Stimulated activated CD8-positive, alpha-beta memory T cell treated with anti-CD3 and anti-CD28 coated beads, Interleukin-4, amount 100 ng/mL, for 1 hour (primary cell): ENCODE results near the gene PPM1H.
"Not testable (repeated sequence)": the region's sequence is repeated elsewhere in the genome, so short reads cannot be mapped to it uniquely, and the experiment has no call there.

Experiments
- DNase-seq, 2 donors: peaks; one replicate each; pipeline ENCODE4 v3.0.0-alpha.2; 2020; ENCODE audit warnings: low read depth in 2 of 2, low spot score in 1 of 2

PPM1H gene

DNA sequence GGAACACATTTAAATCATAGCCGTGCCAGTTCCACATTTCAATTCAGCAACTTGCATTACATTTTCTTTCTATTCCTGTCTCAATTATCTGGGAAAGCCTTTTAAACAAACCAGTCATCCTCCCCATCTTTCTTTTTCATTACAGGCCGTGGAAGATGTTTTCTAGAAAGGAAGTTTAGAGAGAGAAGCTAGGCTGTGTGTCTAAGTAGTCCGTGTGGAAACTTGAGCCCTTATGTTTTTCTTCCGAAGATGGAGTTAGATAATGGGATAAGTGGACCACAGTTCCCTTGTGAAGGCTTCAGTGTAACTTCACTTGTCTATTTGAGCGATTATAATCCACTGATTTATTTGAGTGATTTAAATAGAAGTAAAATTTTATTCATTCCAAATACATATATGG is 12.4 kb upstream of the PPM1H start:
- DNase-seq, result no peak

DNA sequence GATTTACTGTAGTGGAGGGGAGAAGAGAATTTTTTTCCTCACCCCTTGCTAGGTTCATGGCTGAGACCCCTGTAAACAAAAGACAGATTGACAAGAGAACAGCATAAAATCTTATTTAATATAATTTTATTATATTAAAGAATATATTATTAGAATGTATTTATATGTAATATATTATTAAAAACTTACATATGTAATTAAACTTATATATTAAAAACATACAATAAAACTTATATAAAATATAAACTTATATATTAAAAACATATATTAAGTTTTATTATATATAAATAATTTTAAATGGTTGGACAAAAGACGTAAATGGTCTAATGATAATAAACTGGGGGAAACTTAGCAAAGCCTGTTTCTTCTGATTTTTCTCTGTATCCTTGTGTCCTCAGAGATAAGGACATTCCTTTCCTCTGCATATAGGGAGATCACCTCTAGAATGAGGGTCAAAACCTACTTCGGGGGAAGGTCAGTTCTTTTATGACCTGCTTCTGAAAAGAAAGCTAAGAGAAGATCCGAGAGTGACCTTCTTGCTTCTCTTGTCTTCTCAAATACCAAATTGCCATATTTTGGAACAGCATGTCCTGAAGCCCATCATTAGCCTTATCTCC is 8.9 kb upstream of the PPM1H start:
- DNase-seq, result no peak

DNA sequence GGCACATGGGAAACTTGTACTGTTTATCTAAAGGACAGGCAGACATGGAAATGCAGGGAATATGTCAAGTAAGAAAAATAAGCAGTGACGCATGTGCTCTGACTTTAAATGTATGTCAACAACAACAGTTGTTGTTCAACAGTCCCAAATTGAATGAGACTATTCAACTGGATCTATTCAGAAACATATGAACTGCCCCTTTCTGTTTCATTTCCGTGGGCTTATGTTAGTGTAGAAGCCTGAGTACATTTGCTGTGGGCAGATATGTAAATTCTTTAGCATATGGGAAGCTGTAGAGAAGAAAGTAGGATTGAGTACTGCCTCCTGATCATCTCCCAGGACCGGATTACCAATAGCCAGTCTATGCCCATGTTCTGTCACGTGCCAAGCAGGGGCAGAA is 7.4 kb upstream of the PPM1H start:
- not testable (repeated sequence) for DNase-seq

DNA sequence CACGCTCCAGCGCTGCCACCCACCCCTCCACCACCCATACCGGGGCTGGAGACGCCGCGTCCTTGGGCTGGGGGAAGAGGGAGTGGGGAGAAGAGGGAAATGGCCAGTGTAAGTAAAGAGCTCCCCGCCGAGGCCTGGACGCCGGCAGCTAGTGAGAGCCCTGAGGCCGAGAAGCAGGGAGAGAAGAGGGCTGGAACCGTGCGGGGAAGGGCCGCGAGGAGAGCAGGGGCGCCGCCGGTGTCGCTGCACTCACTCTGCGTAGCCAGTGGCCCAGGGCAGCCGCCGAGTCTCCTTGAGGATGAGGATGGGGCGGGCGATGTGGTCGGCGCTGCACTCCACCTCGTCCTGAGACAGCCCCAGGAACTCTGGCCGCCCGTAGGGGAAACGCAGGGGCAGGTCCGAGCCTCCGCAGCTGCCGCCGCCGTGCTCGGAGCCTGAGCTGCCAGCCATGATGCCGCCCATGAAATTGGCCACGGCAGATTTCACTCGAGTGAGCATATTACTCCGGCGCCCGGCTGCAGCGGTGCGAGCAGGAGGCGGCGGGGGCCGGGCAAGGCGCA is 631 bp downstream of the PPM1H start:
- DNase-seq, result no peak

DNA sequence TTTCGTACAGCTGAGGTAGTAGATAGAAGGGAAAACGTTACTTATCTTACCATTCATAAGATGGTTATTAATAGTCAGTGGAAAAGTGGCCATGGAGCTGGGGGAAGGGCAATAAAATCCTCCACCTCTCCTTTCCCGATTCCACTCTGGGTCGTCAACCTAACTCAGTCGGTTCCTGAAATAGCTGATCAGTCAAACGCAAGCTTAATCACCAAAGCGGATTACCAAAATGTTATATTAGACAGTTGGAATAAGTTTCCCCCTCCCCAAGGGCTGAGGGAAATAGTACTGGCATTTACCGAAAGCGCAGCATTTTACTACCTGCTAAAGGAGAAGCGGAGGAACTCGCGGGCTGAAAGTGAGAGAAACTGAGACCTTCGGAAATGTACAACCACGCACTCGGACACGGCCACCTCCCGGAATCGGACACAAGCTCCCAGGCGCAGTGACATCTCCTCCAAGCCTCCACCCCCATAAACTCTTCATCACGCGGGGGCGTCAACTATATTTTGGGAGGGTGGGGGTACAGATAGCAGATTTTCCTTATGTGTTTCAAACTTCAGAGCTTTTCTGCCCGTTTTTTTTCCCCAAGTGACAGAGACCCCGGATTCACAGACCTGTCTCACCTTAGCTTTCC is 1.2 kb downstream of the PPM1H start:
- DNase-seq, result no peak

DNA sequence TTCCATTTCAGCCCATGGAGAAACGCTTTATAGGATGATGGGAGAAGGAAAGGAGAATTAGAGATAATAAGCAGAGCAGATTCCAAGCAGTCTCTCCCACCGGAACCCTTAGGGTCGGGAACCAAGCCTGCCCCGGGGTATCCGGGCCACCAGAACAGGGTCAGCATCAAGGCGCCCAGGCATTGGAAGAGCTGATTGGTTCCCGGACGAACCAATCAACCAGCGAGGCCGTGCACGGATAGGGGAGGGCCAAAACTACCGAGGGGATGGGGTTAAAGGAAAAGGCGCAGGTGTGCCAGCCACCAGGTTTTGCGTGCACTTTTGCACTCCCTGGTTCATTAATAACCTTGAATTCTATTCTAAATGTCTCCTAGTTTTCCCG is 1.7 kb downstream of the PPM1H start:
- DNase-seq, result no peak

DNA sequence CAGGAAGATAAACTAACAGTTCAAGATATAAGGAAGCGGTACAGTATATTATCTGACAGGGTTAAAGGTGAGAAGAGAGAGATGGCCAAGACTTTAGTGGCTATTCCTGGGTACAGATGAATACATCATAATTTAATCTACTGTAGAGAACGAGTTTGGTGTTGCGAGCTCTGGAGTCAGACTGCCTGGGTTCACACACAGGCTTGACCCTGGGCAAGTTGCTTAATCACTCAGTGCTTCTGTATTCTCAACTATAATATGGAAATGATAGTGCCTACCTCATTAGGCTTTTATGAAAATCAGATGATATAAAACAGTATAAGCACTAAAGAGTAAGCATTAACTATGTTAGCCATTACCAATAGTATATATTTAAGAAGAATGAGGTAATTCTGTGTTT is 3.5 kb downstream of the PPM1H start:
- DNase-seq, result no peak

DNA sequence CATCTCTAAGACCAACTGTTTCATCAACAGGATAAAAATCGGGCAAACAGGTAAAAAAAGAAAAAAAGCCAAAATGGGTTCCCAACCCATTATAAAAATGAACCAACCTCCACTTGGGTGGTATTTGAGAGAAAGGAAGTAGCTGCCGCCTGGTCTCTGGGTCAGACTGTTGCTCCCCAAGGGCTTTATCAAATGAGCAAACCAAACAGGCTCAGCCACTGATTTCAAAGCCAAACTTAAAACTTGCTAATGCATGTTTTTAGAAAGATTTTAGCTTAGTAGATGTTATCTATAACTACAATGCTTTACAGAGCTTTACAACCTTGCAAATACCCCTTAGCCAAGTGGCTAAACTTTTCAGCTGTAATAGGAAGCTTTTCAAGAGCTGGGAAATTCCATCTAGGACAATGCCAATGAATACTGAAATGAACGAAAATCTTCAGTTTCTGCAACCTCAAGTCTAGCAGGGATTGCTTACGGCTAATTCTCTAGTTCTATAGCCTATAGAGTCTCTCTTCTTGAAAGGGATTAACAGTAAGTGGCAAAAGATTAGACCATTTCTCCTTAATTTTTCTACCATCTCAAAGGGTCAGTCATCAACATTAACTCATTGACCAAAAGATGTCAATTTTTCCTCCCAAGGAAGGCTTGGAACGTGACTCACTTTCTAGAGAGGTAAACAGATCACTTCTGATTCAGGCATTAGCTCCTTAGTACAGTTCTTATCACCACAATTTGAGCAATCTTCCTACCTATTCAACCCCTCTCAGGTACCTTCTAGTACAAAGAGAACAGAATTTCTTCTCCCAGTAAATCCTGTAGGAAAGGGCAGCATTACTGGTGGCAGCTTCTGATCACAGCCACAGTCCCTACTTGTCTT is 4.2 kb downstream of the PPM1H start:
- no peak for DNase-seq

DNA sequence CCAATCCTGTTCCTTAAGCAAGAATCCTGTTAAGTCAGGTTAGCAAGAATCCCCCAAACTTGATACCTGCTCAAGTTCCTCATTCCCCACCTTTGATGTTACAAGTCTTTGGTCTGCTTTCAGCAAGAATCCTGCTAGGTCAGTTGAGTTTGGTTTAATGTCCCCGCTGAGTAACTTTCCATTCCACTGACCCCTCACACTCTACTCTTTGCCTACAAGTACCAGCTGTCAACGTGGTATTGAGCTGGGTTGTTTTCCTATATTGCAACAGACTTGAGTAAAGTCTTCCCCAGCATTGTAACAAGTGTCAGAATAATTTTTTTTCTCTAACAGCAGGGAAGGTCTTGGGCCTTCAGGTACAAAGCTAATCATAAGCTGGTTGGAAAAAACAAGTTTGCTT is 6.3 kb downstream of the PPM1H start:
- no peak for DNase-seq

DNA sequence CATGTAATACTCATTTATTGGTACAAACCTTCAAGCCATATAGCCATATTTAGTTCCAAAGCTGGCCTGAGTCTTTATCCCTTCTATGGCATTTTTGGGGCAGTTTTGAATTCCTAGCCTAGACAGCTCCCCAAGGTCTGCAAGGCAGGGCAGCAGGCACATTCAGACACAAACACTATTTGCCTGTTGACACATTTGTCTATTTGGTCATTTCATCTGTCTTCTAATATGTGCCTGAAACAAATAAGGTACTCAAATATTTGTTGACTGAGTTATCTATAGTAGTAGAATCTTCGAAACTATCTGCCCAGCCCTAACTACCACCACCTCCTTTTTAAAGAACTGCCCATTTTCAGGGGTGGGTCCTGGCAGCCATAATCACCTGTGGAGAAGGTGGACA is 9.3 kb downstream of the PPM1H start:
- no peak for DNase-seq

DNA sequence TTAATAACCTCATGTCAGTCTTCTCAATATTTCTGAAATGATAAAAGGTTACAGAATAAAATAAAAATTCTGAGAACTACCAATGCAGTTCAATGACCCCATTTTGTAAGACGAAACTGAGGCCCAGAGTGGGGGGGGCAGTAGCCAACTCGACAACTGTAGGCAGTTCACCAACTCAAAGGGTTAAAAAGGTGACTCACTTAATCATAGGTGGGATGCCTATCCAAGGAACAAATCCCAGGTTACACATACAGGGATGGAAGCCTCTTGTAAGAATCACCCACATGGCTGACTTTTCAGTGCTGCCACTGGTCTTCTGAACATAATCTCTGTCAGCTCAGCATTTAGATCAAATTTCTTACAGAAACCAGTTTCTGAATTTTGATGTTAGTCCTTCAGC is 10.9 kb downstream of the PPM1H start:
- no peak for DNase-seq

DNA sequence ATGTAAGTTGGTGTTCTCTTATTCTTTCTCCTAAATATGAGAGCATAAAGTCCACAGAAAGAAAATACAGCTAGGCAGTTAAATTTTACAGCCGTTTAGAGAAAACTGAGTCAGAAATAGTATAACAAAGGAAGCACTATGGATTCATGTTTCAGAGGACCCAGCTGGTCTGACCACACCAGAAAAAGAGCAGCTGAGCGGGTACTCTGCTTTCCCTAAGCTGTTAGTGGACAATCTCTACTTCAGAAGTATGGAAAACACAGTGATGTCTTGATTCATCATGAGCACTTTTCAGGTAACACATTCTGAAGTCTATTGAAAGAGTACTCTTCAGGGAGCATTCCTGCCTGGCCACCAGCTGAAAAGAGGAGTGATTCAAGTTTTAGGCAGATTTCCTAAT is 12.4 kb downstream of the PPM1H start:
- no peak for DNase-seq

DNA sequence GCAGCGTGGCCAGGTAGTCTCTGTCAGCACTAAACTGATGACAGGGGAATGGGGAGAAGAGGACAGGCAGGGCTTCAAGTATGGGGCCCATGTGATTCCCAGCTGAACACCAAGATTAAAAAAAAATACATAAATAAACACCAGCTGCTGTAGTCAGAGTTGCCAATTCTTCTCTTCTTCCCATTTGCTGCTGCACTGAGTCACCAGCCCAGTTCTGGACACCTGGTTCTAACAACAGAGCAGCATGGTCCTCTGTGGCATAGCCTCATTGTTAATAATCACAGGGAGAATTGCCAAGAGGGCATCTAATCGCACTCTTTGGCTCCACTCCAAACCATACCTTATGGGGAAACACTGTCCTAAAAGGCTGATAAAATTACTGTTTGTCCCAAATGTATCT is 15.1 kb downstream of the PPM1H start:
- no peak for DNase-seq

DNA sequence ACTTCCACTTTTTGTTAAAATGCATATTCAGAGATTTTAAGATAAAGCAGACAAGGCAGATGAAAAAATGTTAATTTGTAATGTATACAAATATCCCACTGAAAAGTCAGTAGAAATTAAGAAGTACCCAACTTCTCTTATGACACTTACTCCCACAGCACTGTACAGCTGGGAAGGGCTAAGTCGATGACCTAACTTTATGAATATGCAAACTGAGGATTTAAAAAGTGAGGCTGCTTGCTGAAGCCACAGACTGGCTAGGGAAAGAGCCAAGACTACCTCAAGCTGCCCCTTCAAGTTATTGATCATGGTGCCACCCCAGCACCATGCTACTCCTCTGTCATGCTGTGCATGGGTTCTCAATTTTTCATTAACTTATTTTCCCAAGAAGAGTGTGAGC is 17.0 kb downstream of the PPM1H start:
- no peak for DNase-seq

DNA sequence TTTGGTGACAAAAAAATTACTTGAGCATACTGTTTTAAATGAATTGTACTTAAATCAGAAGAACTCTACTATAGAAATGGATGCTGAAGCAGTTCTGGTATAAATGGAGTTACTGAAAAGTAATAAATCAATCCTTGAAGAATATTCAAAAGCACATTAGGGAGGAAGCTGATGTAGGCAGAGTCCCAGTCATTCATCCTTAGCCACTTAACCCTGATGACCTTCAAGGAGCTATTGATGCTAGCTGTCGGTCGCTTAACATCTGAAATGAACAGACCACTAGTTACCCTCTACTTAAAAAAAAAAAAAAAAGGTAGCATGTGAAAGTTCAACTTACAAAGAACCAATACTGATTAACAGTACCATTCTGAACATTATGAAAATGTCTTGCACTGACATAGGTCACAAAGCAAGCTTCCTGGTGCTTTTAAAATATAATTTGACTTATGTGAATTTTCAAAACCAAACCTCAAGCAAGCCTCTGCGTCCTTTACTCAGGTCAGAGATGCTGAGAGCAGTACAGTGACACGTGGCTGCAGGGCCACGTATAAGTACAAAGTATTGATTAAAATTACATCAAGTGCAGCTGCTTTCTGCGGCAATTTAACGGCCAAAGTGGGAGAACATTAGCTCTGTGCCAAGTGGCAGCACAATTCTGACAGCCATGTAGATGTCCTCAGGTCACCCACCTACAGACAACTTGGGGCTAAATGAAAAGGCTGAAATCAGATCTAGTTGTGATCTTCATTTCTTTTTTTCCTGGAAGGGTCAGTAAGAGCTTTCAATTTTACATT is 18.1 kb downstream of the PPM1H start:
- DNase-seq, result no peak

DNA sequence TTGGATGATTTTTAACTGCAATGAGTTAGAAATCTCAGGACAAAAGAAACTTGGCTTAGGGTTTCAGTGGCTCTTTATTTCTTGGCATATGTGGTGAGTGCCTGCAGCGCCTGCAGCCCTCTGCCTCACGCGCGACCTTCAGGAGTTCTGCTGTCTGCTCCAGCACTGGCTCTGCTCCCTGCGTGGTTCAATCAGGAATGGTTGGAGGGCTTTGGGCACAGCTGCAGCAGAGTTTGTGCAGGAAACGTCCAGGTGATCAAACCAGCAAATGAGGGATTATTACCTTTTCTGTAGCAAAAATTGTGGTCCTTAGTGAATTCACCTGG is 19.8 kb downstream of the PPM1H start:
- no peak for DNase-seq

DNA sequence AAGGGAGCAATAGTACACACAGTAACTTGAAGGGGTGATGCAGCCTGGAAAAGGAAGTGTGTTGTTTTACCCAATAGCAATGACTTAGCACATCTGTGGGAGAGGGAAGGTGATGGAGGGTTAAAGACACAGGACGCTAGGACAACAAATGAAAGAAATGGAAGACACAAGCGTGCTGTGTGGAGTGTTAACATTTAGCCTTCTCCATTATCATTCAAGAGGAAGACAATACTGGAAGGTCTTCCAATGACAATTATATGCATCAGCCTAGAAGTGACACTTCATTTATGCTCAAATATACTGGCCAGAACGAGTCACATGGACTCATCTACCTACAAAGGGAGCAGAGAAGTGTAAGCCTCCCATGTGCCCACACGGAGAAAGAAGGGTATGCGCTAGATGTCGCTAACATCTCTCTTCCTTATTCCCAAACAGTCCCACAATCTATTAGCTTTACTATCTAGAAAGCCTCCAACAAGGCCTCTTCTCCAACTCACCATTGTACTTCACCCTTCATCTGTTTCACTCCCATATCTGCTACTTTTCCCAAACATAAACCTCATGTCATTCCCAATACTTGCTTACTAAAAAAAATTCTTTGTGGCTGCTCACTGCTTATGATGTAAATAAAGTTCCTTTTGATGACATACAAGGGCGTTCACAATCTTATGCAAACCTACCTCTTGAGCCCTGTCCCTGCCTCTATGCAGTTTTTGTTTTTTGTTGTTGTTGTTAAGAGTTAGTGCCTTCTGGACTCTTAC is 20.3 kb downstream of the PPM1H start:
- no peak for DNase-seq

DNA sequence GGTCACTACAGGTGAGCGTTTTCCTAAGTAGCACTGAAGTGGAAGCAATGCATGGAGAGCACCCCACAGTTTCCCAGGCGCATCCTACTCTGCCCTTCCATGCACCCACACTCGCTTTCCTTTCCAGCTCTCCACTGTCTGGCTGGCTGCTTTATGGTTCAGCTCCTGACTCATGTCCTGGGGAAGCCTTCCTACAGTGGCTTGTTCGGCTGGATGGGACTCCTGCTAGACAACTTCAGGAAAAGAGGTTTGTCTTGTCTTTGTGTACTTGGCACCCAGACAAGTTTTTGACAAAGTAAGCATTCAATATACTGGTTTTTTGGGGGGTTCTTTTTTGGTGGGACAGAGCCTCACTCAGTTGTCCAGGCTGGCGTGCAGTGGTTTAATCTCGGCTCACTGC is 21.6 kb downstream of the PPM1H start:
- no peak for DNase-seq

DNA sequence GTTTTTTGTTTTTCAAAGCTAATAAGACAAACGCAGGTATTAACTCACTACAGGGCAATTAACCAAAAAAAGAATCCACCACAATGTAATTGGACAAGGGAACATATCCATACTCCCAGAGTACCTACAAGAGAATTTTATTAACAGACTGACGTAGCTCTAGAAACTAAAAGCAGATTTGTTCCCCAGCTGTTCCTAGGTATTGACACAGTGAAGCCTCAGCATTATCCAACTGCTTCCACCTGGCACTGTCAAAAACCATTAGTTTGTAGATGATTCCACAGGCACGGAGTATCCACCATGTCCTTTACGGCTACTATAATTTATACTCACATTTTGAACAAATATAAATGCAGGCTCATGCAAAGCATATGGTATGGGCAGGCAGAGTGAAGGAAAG is 22.3 kb downstream of the PPM1H start:
- no peak for DNase-seq

DNA sequence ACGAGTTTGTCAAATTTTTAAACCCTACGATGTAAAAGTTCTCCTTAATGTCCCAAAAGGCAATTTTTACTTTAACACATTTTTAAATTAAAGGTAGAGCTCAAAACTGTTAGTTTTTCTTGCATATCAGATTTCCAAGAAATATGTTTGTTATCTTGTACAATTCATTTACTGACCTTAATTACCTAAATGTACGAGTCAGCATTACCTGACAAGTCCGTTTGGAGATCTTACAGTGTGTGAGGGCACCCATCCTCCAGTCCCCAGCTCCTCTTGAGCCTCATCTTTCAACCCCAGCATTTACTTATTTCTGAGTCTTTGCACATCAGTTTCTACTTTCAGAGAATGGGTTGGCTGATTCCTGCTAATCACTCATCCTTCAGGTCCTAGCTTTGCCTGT is 23.7 kb downstream of the PPM1H start:
- no peak for DNase-seq
